Measurements from ENCODE around the gene HTR4.

Gene HTR4

GRCh38 chr5:148523139-148523538, 131.2 kb downstream of the HTR4 start:
- no peak for TF ChIP-seq CTCF (IDR thresholded peaks at IDR 0.05; ENCODE audit: borderline replicate concordance, insufficient read depth, low read depth, low read length)
- no peak overlapping the region for H3K4me3 ChIP-seq (ENCODE audit: low read depth, low read length)

GRCh38 chr5:148515460-148515859, 138.9 kb downstream of the HTR4 start:
- TF ChIP-seq CTCF (IDR thresholded peaks at IDR 0.05; ENCODE audit: borderline replicate concordance, insufficient read depth, low read depth, low read length): no peak
- no peak overlapping the region for H3K4me3 ChIP-seq (ENCODE audit: low read depth, low read length)

- TF ChIP-seq CTCF (IDR thresholded peaks at IDR 0.05; ENCODE audit: borderline replicate concordance, insufficient read depth, low read depth, low read length): no peak
These were observed 140.0 kb downstream of the HTR4 start for GRCh38 chr5:148514344-148514743.

GRCh38 chr5:148512498-148512897, 141.8 kb downstream of the HTR4 start:
- no peak for TF ChIP-seq CTCF (IDR thresholded peaks at IDR 0.05; ENCODE audit: borderline replicate concordance, insufficient read depth, low read depth, low read length)
- H3K4me3 ChIP-seq (ENCODE audit: low read depth, low read length): no peak overlapping the region

More at GRCh38 chr5:148514344-148514743, 140.0 kb downstream of the HTR4 start:
- no peak overlapping the region for H3K4me3 ChIP-seq (ENCODE audit: low read depth, low read length)

GRCh38 chr5:148511810-148512347, 142.4 kb downstream of the HTR4 start:
- no peak for TF ChIP-seq CTCF (IDR thresholded peaks at IDR 0.05; ENCODE audit: borderline replicate concordance, insufficient read depth, low read depth, low read length)
- H3K4me3 ChIP-seq (ENCODE audit: low read depth, low read length): no peak overlapping the region

GRCh38 chr5:148509893-148510292, 144.4 kb downstream of the HTR4 start:
- no peak for TF ChIP-seq CTCF (IDR thresholded peaks at IDR 0.05; ENCODE audit: borderline replicate concordance, insufficient read depth, low read depth, low read length)
- no peak overlapping the region for H3K4me3 ChIP-seq (ENCODE audit: low read depth, low read length)

GRCh38 chr5:148507648-148508047, 146.7 kb downstream of the HTR4 start:
- no peak overlapping the region for H3K4me3 ChIP-seq (ENCODE audit: low read depth, low read length)
- no peak for TF ChIP-seq CTCF (IDR thresholded peaks at IDR 0.05; ENCODE audit: borderline replicate concordance, insufficient read depth, low read depth, low read length)

Measured in GM12875 (cell line).